Thyroid gland (tissue), 4 donors: ENCODE data around the gene RSU1.

Experiments
- CTCF ChIP-seq, 6 experiments: fragments of 200-600 bp in 3 of 6; fragments of 450-650 bp in 3 of 6; sonication (generic) in 3 of 6; IDR thresholded peaks; one replicate each; pipeline ENCODE4 v1.5.1; 2016 to 2019; ENCODE audit warnings: antibody characterized with exemption in 6 of 6, mild to moderate bottlenecking in 2 of 6, inconsistent platforms in 1 of 6, moderate library complexity in 1 of 6
- POLR2A ChIP-seq, 2 donors: fragments of 450-650 bp; IDR thresholded peaks; one replicate each; pipeline ENCODE4 v1.6.1; 2017; ENCODE audit warnings: antibody characterized with exemption in 2 of 2, mild to moderate bottlenecking in 2 of 2, moderate library complexity in 1 of 2

- no peak for TF ChIP-seq CTCF (IDR thresholded peaks at IDR 0.05)
- no peak for TF ChIP-seq POLR2A (IDR thresholded peaks at IDR 0.05)
These were observed 118.8 kb downstream of the RSU1 start for GRCh38 chr10:16698461-16698860.
